ENCODE data around the gene RRP15.

Gene RRP15, protein sequence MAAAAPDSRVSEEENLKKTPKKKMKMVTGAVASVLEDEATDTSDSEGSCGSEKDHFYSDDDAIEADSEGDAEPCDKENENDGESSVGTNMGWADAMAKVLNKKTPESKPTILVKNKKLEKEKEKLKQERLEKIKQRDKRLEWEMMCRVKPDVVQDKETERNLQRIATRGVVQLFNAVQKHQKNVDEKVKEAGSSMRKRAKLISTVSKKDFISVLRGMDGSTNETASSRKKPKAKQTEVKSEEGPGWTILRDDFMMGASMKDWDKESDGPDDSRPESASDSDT

DNA sequence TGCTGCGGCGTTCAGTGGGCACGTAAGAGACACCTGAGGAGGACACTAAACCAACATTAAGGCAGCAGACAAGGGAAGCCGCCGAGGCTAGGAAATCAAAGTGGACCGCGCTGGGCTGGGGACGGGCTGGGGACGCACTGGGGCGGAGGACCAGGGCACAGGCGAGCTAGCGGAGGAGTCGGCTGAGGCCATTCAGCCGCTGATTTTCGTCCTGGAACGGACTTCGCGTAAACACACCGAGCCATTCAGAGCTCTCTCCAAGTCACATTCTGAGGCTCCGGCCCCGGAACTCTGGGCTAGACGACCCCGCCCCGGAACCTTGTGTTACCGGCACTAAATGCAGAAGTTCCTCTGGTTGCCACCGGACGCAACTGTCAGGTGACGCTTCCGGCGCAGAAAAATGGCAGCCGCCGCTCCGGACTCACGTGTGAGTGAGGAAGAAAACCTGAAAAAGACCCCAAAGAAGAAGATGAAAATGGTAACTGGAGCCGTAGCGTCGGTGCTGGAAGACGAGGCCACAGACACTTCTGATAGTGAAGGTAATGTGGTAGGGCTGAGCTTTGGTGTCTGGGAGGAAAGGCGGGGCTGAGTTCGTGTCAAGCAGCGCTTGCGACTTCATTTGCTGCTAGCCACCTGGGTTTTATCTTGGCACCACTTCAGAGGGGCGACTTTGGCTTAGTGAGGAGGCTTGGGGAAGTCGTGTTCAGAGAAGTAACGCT is at the start of gene RRP15:
TSS of gene RRP15 (plus strand) at position 377 of the 719 bp plus-strand sequence. CDS start at position 401, 24 bp downstream.
- peak; percentile 92 for DNase-seq (ENCODE audit: low spot score)

DNA sequence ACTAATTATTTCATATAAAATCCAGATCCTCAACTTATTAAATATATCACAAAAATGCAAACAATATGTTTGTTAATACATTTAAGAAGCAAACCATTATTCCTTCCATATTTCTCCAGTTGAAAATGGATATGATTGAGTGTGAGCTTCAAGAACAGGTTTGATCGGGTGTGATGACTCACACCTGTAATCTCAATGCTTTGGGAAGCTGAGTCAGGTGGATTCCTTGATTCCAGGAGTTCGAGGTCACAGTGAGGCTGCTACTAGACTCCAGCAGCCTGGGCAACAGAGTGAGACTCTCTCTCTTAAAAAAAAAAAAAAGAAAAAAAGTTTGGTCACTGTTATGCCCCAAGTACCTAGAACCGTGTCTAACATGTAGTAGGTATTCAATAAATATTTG is 42.9 kb upstream of the RRP15 start:
- no peak for DNase-seq (ENCODE audit: low spot score)

DNA sequence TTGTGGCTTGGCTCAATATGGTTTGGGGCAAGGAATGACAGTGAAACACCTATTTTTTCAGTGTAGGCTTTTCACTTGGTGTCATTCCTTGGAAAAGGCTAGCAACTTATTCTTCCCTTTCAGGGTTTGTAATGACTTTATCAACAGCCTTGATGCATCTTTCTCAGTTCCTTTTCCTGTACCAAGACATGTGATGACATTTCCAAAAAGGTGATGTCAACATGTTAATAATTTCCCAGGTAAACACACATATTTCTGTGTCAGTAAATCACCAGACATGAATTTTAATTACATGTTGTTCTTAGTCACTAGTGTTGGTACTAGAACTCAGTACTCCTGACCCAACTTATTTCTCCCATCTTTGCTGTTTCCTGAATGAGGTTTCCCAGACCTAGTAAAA is 37.8 kb upstream of the RRP15 start:
- DNase-seq (ENCODE audit: low spot score): no peak

DNA sequence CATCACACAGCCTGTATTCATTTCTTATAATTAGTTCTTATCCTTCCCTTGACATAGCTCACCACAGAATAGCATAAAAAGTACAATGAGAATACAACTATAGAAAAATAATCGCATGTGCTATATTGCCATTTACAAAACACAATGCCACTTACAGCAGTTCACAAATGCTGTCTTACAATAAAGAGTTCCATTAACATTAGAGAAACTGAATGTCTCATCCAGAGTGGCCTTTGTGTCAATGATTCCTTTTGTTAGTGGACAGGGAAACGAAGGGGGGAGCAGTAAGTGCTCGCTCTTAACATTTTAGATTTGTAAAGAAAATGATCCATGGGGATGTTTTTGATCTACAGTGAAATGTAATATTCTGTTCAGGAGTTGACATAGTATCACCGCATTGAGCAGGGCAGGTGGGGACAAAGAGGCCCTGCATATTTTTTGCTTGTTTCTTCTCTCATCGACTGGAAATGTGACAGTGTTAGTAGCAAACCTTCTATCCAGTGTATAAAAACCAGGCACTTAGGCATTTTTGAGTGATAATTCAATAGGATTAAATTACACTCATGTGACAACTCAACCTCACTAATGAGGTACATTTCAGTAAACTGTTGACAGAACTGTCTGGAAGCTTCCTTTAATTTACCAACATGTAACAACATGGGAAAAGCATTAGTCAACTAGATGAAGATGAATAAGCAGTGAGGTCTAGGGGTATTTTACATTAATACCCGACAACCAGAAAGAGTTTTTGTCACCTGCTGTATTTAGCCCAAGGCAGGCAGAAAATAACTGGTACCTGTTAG is 35.6 kb upstream of the RRP15 start:
- DNase-seq (ENCODE audit: low spot score): no peak

DNA sequence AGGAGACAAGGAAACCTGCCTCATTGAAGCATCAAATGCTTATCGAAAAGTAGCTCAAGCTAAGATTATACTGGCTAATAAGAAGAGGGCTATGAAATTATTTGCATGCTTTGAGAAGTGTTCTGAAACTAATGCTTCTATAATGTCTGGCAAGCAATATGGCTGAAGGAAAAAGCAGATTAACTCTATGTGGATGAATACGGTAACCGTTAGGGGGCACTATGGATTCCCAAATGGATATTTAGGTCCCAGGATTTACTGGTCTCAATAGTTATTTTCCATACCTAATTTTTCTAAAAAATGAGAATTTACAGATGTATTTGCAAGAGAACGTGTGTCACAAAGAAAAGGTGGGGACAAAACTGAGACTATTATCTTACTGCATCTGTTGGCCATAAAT is 34.6 kb upstream of the RRP15 start:
- no peak for DNase-seq (ENCODE audit: low spot score)

DNA sequence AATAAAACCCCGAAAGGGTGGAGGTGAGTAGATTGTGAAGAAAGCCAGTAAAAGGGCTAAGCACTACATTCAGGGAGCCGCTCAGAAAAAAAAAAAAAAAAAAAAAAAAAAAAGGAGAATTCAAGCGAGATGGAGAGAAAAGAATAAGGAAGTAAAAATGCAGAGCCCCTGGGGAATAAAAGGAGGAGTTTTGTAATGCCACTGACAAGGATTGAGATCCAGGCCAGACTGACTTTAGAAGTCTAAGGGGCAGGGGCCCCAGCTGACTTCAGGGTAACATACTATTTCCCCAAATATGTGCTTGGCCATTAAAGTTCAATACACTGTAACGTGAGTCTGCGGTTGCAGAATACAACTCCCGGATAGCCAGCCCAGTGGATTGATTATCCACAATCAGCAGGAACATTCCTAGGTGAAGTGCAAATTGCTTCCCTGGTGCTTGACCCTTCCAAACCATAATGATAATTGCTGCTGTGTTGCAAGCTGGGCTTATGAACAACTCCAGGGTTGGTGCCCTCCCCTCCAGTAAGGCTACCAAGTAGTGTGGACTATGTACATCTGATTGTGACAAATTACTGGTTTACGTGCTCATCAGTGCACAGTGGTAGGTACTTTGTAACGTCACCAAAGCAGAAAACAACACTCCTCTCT is 30.7 kb upstream of the RRP15 start:
- no peak for DNase-seq (ENCODE audit: low spot score)

DNA sequence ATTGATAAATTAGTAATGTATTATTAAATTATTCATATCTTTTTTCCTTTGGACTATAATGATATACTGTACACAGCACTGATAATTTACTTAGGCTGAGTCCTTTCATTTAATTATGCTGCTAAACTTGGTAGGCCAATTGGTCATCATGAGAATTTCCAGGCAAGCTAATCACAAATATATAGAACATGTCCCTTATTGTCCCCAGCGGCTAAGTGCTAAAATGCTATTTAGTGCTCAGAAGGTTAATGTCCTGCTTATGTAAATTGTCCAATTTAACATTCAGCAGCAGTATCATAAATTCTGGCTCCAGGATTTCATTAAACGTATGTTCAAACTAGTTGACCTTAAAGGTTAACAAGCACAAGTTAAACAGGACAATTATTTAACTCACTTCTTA is 30.0 kb upstream of the RRP15 start:
- no peak for DNase-seq (ENCODE audit: low spot score)

DNA sequence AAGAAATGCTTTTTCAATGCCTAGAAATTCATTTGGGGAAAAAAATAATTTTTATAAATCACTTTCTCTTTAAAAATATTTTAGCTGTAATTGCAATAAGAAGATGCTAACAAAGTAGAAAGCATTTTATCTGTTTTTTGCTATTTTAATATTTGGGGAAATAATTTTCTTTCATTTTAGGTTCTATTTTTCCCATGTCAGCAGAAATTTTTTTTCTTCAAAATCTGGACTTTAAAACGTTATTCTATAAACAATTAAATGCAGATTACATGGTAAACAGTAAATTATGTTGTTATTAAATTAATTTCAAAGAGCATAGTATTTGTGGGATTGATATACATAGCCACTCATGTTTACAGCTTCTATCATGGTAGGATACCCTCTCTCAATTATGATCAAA is 27.7 kb upstream of the RRP15 start:
- no peak for DNase-seq (ENCODE audit: low spot score)

DNA sequence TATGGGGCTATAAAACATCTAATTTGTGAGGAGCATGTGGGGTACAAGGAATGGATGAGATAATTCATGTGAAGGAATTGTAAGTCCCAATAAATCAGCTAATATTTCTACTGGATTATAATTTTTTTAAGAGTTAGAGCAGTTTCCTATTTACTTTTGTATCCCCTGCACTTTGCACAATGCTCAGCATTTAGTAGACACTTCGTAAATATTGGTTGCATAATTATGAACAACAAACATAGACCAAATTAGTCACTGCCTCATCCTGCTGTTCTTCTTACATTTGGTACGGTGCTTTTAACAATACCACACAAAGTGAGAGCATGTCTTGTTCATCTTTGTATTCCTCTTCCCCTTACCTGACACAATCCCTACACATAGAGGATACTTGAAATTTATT is 27.1 kb upstream of the RRP15 start:
- no peak for DNase-seq (ENCODE audit: low spot score)

DNA sequence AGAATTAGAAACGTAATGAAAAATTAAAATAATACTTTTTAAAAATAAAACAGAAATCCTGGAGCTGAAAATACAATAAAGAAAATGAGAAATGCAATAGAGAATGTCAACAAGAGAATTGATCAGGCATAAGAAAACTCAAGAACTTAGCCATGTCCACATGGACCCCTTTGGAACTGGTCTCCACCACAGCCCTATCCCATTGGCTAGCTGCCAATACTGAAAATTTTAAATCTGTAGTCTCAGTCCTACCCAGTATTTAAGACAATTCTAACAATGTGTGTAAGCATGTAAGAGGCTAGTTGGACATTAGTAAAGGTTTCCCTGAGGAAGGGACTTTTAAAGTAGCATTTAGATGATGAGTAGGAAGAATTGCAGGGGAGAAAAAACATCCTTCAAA is 25.8 kb upstream of the RRP15 start:
- no peak for DNase-seq (ENCODE audit: low spot score)

DNA sequence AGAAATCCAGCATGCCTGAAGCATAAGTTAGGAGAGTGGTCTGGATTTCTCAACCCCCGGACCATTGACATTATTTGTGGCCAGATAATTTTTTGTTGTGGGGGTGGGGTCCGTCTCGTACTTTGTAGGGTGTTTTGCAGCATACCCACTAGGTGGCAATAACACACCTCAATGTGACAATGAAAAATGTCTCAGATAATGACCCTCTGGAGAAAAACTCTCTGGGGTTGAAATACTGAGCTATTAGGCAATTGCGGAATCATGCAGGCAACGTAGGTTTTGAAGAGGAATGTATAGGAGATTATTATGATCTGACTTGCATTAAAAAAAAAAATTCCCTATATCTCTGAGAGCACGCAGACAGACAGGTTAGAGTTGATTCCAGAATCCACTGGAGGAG is 25.3 kb upstream of the RRP15 start:
- DNase-seq (ENCODE audit: low spot score): peak; percentile 3

DNA sequence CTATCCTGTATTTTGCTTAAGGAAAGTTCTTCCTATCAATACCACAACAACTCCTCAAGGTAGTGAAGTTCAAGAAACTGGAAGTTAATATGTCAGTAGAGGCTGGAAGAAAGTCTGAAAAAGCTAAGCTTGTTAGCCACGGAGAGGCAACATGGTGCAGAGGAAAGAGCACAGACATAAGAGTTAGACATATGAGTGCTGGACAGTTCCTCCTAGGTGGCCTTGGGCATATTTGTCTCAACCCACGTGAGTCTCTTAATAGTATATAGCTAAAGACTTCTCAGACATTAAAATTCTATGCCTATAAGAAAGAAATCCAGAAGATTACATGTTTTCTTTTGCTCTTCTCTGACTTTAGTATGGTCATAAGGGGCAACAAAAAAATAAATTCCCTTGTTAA is 22.8 kb upstream of the RRP15 start:
- no peak for DNase-seq (ENCODE audit: low spot score)

DNA sequence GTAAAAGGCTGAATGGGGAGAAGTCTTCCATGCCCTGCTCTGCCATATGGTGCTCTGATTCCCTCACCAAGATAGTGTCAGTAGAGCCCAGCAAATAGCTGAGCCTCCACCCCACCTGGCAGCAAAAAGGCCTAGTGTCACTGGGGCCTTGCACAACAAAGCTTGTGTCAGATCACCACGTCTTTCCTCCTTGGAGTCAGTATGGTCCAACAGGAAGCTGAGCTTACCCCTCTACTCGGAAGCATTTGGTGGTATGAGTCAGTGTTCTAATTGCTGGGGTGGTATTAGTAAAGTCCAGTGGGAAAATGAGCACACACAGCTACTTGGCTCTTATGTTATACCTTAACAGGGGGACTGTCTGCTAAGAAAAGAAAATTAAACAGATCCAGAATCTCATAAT is 18.7 kb upstream of the RRP15 start:
- DNase-seq (ENCODE audit: low spot score): no peak

DNA sequence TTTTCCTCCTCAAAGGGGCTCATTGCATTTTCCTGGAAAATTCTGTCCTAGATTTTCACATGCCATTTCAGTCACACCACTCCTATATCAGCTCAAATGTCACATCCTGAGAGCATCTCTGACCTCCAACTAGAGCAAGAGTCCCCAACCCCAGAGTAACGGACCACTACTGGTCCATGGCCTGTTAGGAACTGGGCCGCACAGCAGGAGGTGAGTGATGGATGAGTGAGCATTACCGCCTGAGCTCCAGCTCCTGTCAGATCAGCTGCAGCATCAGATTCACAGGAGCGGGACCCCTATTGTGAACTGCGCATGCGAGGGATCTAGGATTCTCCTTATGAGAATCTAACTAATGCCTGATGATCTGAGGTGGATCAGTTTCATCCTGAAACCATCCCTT is 12.7 kb upstream of the RRP15 start:
- DNase-seq (ENCODE audit: low spot score): no peak

DNA sequence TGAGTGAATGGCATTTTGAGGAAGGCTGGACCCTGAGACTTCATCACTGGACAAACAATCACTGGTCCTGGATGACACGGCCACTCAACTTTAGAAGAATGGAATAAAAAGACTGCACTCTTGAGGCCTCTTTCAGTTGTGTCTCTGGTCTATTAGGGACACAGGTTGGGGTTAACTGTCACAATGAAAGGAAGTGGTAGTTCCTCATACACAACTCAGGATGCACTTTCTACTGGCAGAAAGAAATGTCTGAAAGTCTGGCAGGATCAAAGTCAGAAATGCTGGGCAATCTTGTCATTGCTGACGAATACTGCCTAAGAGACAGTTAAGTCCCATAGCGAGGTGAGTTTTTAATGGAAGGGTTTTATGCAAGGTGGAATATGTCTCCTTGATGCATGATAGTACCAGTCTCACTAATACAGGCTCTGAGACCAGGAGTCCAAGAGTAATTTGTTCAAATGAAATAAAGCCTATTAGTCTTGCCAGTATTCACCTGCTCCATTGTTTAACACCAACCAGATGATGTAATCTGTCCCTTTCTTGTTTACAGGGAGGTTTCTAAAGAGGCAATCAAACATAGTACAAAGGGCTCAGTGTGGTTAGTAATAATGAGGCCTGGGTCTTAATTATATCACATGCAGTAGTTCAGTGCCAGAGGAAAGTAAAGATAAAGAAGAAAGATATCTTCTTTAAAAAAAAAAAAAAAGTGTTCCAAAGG is 11.2 kb upstream of the RRP15 start:
- DNase-seq (ENCODE audit: low spot score): no peak

DNA sequence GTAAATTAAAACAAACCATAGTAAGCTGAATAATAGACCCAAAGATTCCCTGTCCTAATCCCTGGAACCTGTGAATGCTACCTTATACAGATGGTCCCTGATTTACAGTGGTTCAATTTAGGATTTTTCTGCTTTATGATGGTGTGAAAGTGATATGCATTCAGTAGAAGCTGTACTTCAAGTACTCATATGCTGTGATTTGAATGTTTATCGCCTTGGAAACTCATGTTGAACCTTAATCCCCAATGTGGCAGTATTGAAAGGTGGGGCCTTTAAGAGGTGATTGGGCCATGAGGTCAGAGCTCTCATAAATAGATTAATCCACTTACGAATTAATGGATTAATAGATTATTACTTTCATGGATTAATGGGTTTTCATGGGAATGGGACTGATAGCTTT is 10.6 kb upstream of the RRP15 start:
- no peak for DNase-seq (ENCODE audit: low spot score)

DNA sequence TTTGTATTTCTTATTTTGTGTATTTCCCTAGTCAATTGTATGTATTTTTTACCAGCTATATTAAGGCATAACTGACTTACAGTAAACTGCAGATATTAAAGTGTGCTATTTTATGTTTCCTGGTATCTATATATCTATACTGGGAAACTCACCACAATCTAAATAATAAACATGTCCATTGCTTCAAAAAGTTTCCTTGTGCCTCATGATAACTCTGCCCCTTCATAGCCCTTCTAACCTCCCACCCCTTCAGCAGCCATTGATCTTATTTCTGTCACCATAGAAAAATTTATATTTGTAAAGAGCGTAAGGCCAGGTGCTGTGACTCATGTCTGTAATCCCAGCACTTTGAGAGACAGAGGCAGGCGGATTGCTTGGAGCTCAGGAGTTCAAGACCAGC is 9.3 kb upstream of the RRP15 start:
- no peak for DNase-seq (ENCODE audit: low spot score)

DNA sequence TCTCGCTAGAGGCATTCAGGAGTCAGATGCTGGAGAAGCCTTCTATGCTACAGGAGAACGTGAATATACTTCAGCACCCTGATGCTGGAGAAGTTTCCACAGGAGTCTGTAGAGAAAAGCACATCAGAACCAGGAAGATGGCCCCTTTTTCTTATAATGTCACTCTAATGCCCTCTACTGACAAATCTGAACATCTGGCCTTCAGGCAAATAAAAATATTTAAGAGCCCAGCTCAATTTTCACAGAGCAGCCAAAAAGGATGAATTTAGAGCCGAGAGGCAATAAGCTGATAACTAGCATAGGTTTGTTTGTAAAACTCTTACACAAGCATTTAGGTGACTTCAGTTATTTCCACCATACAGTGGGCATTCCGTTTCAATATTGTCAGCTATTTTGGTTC is 3.8 kb upstream of the RRP15 start:
- no peak for DNase-seq (ENCODE audit: low spot score)

DNA sequence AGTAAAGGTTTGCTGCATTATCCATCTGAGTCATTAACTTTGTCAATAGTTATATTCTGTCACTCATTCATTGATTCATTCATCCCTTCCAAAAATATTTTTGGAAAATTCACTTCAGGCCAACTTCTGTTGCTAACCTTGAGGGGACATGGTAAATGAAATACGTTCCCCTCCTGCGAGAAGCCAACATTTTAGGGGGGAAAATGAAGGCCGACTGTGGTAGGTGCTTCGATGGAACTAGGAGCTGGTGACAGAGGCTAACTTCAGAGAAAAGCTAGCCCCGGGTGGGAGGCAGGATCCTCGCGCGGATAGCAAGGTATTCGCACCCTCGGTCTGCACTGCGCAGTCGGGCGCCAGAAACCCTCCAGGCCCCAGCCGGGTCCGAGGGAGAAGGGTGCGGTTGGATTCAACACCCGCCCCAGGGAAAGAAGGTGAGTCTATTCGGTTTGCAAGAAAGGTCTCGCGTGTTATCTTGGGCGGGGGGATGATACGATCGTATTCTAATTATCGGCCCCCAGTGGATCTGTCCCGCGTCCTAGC is 646 bp upstream of the RRP15 start:
- no peak for DNase-seq (ENCODE audit: low spot score)

DNA sequence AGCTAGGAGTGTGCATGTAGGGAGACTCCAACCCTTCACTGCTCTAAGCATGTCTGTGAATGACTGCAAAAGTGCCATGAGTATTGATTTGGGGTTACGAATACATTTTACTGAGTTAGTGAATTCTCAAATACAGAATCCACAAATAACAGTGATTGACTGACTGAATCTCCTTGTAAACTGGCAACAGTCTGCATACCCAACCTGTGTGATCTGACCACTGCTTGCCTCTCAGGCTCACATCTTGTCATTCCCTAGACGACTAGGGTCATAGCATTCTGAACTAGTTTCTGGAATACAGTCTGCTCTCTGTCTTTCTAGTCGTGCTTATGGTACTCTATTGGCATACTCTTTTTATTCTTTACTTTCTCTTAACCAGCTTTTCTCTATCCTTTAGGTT is 7.4 kb downstream of the RRP15 start:
- no peak for DNase-seq (ENCODE audit: low spot score)

DNA sequence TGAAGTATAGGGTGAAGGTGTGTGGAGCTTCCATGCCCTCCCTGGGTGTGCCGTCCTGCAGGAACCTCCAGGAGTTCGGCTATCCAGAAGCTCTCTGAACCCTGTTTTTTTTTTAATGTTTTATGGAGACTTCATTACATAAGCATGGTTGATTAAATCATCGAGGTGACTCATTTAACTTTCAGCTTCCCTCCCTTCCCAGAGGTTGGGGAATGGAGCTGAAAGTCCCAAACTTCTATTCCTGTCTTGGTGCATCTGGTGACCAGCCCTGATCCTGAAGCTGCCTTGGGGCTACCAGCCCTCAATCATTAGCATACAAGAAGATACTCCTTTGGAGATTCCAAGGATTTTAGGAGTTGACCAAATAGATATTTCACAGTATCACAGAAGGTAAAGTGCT is 9.5 kb downstream of the RRP15 start:
- DNase-seq (ENCODE audit: low spot score): no peak

DNA sequence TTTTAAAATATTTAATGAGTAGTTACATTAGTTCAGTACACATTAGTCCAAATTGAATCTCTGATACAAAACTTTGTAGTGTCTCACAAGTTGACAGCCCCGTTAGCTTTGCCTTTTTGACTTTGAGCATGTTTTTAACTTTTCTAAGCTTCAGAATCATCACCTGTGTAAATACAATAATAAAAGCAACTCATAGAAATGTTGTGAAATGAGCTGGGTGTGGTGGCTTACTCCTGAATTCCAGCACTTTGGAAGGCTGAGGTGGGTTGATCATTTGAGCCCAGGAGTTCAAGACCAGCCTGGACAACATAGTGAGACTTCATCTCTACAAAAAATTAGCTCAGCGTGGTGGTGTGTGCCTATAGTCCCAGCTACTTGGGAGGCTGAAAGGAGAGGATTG is 11.1 kb downstream of the RRP15 start:
- no peak for DNase-seq (ENCODE audit: low spot score)
